ENCODE measurements around the gene DOCK8.

DOCK8 gene

DNA sequence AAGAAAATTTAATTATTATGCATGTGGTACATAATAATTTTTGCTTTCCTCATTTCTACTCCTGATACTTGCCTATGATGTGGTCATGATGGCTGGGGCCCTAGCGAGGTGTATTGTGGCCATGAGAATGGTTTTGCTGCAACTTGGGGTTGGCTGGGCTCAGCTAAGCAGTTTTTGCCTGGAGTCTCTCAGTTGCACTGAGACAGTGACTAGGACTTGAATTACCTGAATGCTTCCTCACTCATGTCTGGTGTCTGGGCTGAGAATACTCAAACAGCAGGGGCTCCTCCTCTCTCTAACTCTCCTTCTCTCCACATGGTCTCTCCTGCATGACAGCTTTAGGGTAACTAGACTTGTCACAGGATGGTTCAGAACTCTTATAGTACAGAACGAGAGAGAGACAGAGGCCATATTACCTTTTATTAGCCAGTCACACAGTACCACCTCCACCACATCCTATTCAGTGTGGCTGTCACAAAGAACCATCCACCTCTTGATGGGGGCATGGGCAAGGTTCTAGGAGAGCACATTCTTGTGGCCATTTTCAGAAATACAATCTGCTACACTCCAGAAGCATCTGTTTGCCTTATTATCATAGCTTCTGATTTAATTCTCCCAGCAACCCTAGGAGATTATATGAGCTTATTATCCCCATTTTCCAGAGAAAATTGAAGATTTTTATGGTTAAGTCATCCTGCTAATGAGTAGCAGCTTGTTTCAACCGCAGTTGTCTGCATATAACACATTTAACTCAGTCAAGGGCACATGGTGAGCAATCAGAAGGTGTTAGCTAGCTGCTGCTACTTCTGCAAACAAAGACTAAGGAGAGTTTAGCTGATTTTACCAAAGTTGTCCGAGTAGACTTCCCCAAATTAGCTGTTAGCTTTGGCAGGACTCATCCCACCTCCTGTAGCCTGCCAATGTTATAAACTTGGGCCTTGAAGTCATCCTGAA, 245.1 kb downstream of the DOCK8 start:
- Mint-ChIP-seq H3K27ac (no peak overlapping the region), H3K9me3 (peaks cover 7% of the 10 kb centered on the region), H3K27me3 (ENCODE audit: low read depth) (peaks cover 2% of the 10 kb centered on the region), H3K36me3 (ENCODE audit: low read depth) (no peaks in the 10 kb centered on the region), H3K4me3 (no peak overlapping the region), H3K4me1 (peaks cover 15% of the 10 kb centered on the region)
- no peak for TF ChIP-seq CTCF (IDR thresholded peaks at IDR 0.05; ENCODE audit: unreplicated experiment in 3 of 3)

DNA sequence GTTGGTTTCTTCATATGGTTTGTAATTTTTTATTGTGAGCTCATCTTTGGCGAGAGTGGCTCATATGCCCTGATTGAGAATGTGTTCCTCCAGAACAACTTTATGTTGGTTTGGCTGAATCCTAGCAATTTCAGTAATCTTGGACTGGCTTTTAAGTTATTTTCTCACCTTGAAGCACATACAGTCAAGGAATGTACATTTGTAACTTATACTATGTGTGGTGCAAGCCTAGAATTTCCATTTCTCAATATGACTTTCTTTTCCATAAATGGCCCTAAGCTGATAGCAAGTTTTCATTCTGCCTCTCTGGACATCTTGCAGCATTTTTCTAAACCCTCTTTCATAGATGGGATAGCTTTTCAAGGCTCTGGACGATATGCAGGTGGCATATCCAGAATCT, 247.5 kb downstream of the DOCK8 start:
- TF ChIP-seq CTCF (IDR thresholded peaks at IDR 0.05; ENCODE audit: unreplicated experiment in 3 of 3): no peak
- peaks cover 15% of the 10 kb centered on the region for H3K4me1 Mint-ChIP-seq
- no peak overlapping the region for H3K4me3 Mint-ChIP-seq
- no peaks in the 10 kb centered on the region for H3K36me3 Mint-ChIP-seq (ENCODE audit: low read depth)
- H3K27ac Mint-ChIP-seq: peak overlapping the region in 1 of 3 experiments; percentile 11
- H3K27me3 Mint-ChIP-seq (ENCODE audit: low read depth): no peaks in the 10 kb centered on the region
- H3K9me3 Mint-ChIP-seq: peaks cover 7% of the 10 kb centered on the region

DNA sequence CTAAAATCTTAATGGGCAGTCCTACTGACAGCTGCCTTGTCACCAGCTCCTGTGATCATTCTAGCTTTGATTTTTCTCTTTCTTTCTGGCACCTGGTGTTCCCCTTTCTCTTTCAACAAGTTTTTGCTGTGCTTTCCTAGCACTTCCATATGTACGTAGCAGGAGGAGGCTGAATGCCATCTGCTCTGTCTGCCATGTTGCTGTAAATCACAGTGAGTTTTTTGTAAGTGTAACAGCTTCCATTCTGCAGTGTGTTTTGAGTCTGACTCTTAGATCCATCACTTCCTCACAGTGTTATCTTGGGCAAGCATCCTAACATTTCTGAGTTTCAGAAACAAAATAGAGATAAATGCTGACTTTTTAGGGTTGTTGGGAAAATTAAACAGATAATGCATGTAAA, 247.9 kb downstream of the DOCK8 start:
- Mint-ChIP-seq H3K27ac (peak overlapping the region in 1 of 3 experiments; percentile 11), H3K4me1 (peaks cover 15% of the 10 kb centered on the region), H3K27me3 (ENCODE audit: low read depth) (no peaks in the 10 kb centered on the region), H3K36me3 (ENCODE audit: low read depth) (no peaks in the 10 kb centered on the region), H3K4me3 (no peak overlapping the region), H3K9me3 (peaks cover 7% of the 10 kb centered on the region)
- TF ChIP-seq CTCF (IDR thresholded peaks at IDR 0.05; ENCODE audit: unreplicated experiment in 3 of 3): no peak

- Mint-ChIP-seq H3K4me3 (no peak overlapping the region), H3K27ac (peak overlapping the region in 1 of 3 experiments; percentile 45), H3K4me1 (peaks cover 15% of the 10 kb centered on the region), H3K27me3 (ENCODE audit: low read depth) (no peaks in the 10 kb centered on the region), H3K9me3 (peaks cover 7% of the 10 kb centered on the region), H3K36me3 (ENCODE audit: low read depth) (no peaks in the 10 kb centered on the region)
- no peak for TF ChIP-seq CTCF (IDR thresholded peaks at IDR 0.05; ENCODE audit: unreplicated experiment in 3 of 3)
These were observed 248.9 kb downstream of the DOCK8 start for GRCh38 chr9:463455-464171.

DNA sequence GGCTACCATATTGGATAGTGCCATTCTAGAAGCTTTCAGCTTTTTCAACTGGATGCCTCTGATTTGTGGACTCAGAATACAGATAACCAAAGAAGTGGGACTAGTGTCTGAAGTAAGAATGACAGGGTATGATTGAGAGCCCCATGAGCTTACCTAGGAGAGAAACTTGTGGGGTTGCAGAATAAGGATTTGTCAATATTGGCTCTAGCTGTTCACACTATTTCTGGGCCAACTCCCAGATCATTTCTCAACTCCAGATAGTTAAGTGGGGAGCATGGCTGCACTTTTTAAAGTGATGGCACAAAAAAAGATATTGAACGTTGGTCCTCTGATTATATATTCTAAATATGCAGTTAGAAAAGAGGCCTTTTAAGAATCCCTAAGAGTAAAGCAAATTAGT, 252.1 kb downstream of the DOCK8 start:
- Mint-ChIP-seq H3K9me3 (peaks cover 7% of the 10 kb centered on the region), H3K27ac (no peak overlapping the region), H3K4me1 (peaks cover 45% of the 10 kb centered on the region), H3K4me3 (no peak overlapping the region), H3K27me3 (ENCODE audit: low read depth) (no peaks in the 10 kb centered on the region), H3K36me3 (ENCODE audit: low read depth) (no peaks in the 10 kb centered on the region)
- TF ChIP-seq CTCF (IDR thresholded peaks at IDR 0.05; ENCODE audit: unreplicated experiment in 3 of 3): no peak
